ENCODE data around the gene SNX9. TPM values are rescaled to one million over a fixed set of nuclear protein-coding genes. Genes with fewer than 3 reads are reported as not detected.

The SNX9 gene
- total RNA-seq, 1 donor from 2014 or later = 25.0 TPM

GRCh38 chr6:157830354-157831017 is 7.4 kb downstream of the SNX9 start:
- intact Hi-C loops (cut with DNase I) = no loop called here
- no peak for TF ChIP-seq CTCF (IDR thresholded peaks at IDR 0.05)
- Histone ChIP-seq H3K27ac (no peak overlapping the region), H3K36me3 (no peaks in the 10 kb centered on the region), H3K4me1 (peaks cover 35% of the 10 kb centered on the region), H3K27me3 (ENCODE audit: low read depth) (no peaks in the 10 kb centered on the region), H3K4me3 (no peak overlapping the region), H3K9me3 (peaks cover 4% of the 10 kb centered on the region)
- DNase-seq (no peak), ATAC-seq (no peak)

GRCh38 chr6:157831018-157831369 is 7.9 kb downstream of the SNX9 start:
- H3K36me3 ChIP-seq = no peaks in the 10 kb centered on the region
- DNase-seq (no peak), ATAC-seq (no peak)
- H3K4me3 ChIP-seq = no peak overlapping the region
- peaks cover 4% of the 10 kb centered on the region for H3K9me3 ChIP-seq
- no peak overlapping the region for H3K27ac ChIP-seq
- TF ChIP-seq CTCF (IDR thresholded peaks at IDR 0.05) = no peak
- intact Hi-C loops (cut with DNase I) = no loop called here
- peaks cover 32% of the 10 kb centered on the region for H3K4me1 ChIP-seq
- no peaks in the 10 kb centered on the region for H3K27me3 ChIP-seq (ENCODE audit: low read depth)

GRCh38 chr6:157831424-157832249 is 8.6 kb downstream of the SNX9 start:
- Histone ChIP-seq H3K36me3 (no peaks in the 10 kb centered on the region), H3K4me3 (no peak overlapping the region), H3K4me1 (peaks cover 32% of the 10 kb centered on the region), H3K27ac (no peak overlapping the region), H3K27me3 (ENCODE audit: low read depth) (no peaks in the 10 kb centered on the region), H3K9me3 (peaks cover 4% of the 10 kb centered on the region)
- ATAC-seq (no peak), DNase-seq (no peak)
- no peak for TF ChIP-seq CTCF (IDR thresholded peaks at IDR 0.05)
- intact Hi-C loops (cut with DNase I) = no loop called here

- Histone ChIP-seq H3K4me3 (no peak overlapping the region), H3K4me1 (peaks cover 32% of the 10 kb centered on the region), H3K27ac (no peak overlapping the region), H3K27me3 (ENCODE audit: low read depth) (no peaks in the 10 kb centered on the region), H3K9me3 (peaks cover 4% of the 10 kb centered on the region), H3K36me3 (no peaks in the 10 kb centered on the region)
- TF ChIP-seq CTCF (IDR thresholded peaks at IDR 0.05) = no peak
- no peak for DNase-seq
- intact Hi-C loops (cut with DNase I) = no loop called here
- no peak for ATAC-seq
These were observed 9.4 kb downstream of the SNX9 start for GRCh38 chr6:157832250-157832967.

GRCh38 chr6:157834549-157834948 is 11.5 kb downstream of the SNX9 start:
- peaks cover 4% of the 10 kb centered on the region for H3K9me3 ChIP-seq
- no peak for ATAC-seq
- no peak for TF ChIP-seq CTCF (IDR thresholded peaks at IDR 0.05)
- no peak for DNase-seq
- no peaks in the 10 kb centered on the region for H3K27me3 ChIP-seq (ENCODE audit: low read depth)
- H3K27ac ChIP-seq = no peak overlapping the region
- peaks cover 40% of the 10 kb centered on the region for H3K4me1 ChIP-seq
- no peaks in the 10 kb centered on the region for H3K36me3 ChIP-seq
- intact Hi-C loops (cut with DNase I) = no loop called here
- H3K4me3 ChIP-seq = no peak overlapping the region
